Neural cell (in vitro differentiated cells): Measurements from ENCODE around the gene VAV2. TPM values are rescaled to one million over a fixed set of nuclear protein-coding genes. Genes with fewer than 3 reads are reported as not detected.

Source experiments
- H2AFZ ChIP-seq: fragments of 200-600, 300-800 bp; sonication (generic), shearing (Covaris generic); 2 replicates; pipeline ENCODE4 v1.6.0; 2014; ENCODE audit warnings: low read depth, mild to moderate bottlenecking, antibody characterized with exemption, low read length, moderate library complexity
- H3F3A ChIP-seq: fragments of 200-600 bp; shearing (Covaris generic); 2 replicates; pipeline ENCODE4 v1.6.1; 2016; ENCODE audit warnings: mild to moderate bottlenecking, moderate library complexity, mixed read lengths, antibody characterized with exemption, low read length; ENCODE audit not compliant: insufficient read depth, poor library complexity, severe bottlenecking
- H3K27ac ChIP-seq: fragments of 200-600, 300-800 bp; sonication (generic), shearing (Covaris generic); 2 replicates; pipeline ENCODE4 v1.5.1; 2014; ENCODE audit warnings: mild to moderate bottlenecking, low read length, moderate library complexity
- H3K27me3 ChIP-seq: fragments of 300-800, 200-600 bp; sonication (generic), shearing (Covaris generic); 2 replicates; pipeline ENCODE4 v1.6.0; 2014; ENCODE audit warnings: mild to moderate bottlenecking, low read depth, low read length, moderate library complexity; ENCODE audit not compliant: insufficient read depth
- H3K36me3 ChIP-seq: fragments of 300-800, 200-600 bp; sonication (generic), shearing (Covaris generic); 2 replicates; pipeline ENCODE4 v1.5.1; 2014; ENCODE audit warnings: mild to moderate bottlenecking, antibody characterized with exemption, low read length, moderate library complexity; ENCODE audit not compliant: insufficient read depth
- H3K4me2 ChIP-seq: fragments of 300-800, 200-600 bp; sonication (generic), shearing (Covaris generic); 2 replicates; pipeline ENCODE4 v1.6.0; 2014; ENCODE audit warnings: mild to moderate bottlenecking, low read length
- H3K4me3 ChIP-seq: fragments of 300-800, 200-600 bp; sonication (generic), shearing (Covaris generic); 2 replicates; pipeline ENCODE4 v1.5.1; 2014; ENCODE audit warnings: mild to moderate bottlenecking, low read length, moderate library complexity
- H3K79me2 ChIP-seq: fragments of 200-600 bp; shearing (Covaris generic); replicated peaks from 2 replicates; pipeline ENCODE4 v1.6.0; 2014; ENCODE audit warnings: mild to moderate bottlenecking, low read length, moderate library complexity; ENCODE audit not compliant: insufficient read depth
- H3K9ac ChIP-seq: fragments of 300-800, 200-600 bp; sonication (generic), shearing (Covaris generic); 2 replicates; pipeline ENCODE4 v1.6.1; 2016; ENCODE audit warnings: mild to moderate bottlenecking, low read length, mixed read lengths
- H3K9me2 ChIP-seq: fragments of 200-600 bp; shearing (Covaris generic); 2 replicates; pipeline ENCODE4 v1.6.1; 2016; ENCODE audit warnings: mild to moderate bottlenecking, low read length, mixed read lengths; ENCODE audit not compliant: insufficient read depth
- H3K9me3 ChIP-seq: fragments of 200-600, 300-800 bp; sonication (generic), shearing (Covaris generic); 2 replicates; pipeline ENCODE4 v1.6.1; 2016; ENCODE audit warnings: mild to moderate bottlenecking, mixed run types, low read length, moderate library complexity, mixed read lengths
- H4K20me1 ChIP-seq: fragments of 200-600 bp; shearing (Covaris generic); 2 replicates; pipeline ENCODE4 v1.6.1; 2016; ENCODE audit warnings: mild to moderate bottlenecking, mixed run types; ENCODE audit not compliant: insufficient read depth
- CTCF ChIP-seq: fragments of 450-650 bp; IDR thresholded peaks from 2 replicates; pipeline ENCODE4 v1.5.1; 2014; ENCODE audit warnings: antibody characterized with exemption, mild to moderate bottlenecking, moderate library complexity; ENCODE audit not compliant: poor library complexity, severe bottlenecking
- EP300 ChIP-seq: fragments of 450-650 bp; conservative IDR thresholded peaks from 2 replicates; pipeline ENCODE4 v1.6.1; 2014; ENCODE audit warnings: antibody characterized with exemption, mild to moderate bottlenecking, moderate library complexity; ENCODE audit not compliant: poor library complexity, severe bottlenecking
- EZH2 ChIP-seq: fragments of 200-600, 300-800 bp; shearing (Covaris generic), sonication (generic); IDR thresholded peaks from 2 replicates; pipeline ENCODE4 v1.6.1; 2014; ENCODE audit warnings: antibody characterized with exemption, low read length, borderline replicate concordance, mild to moderate bottlenecking; ENCODE audit not compliant: insufficient read depth, poor library complexity, severe bottlenecking
- MXI1 ChIP-seq: fragments of 450-650 bp; conservative IDR thresholded peaks from 2 replicates; pipeline ENCODE4 v1.6.1; 2014; ENCODE audit warnings: antibody characterized with exemption, mild to moderate bottlenecking; ENCODE audit not compliant: poor library complexity, severe bottlenecking
- POLR2AphosphoS5 ChIP-seq: IDR thresholded peaks from 2 replicates; pipeline ENCODE4 v1.6.1; 2012
- RAD21 ChIP-seq: fragments of 450-650 bp; conservative IDR thresholded peaks from 2 replicates; pipeline ENCODE4 v1.6.1; 2014; ENCODE audit warnings: antibody characterized with exemption, mild to moderate bottlenecking, moderate library complexity
- REST ChIP-seq: IDR thresholded peaks from 2 replicates; pipeline ENCODE4 v1.6.1; 2012; ENCODE audit warnings: borderline replicate concordance
- SMC3 ChIP-seq: fragments of 450-650 bp; conservative IDR thresholded peaks from 2 replicates; pipeline ENCODE4 v1.6.1; 2014; ENCODE audit warnings: antibody characterized with exemption, mild to moderate bottlenecking, moderate library complexity; ENCODE audit not compliant: poor library complexity
- TAF1 ChIP-seq: IDR thresholded peaks from 2 replicates; pipeline ENCODE4 v1.6.1; 2012; ENCODE audit warnings: low read depth
- polyA plus RNA-seq: library from polyadenylated mRNA; depleted of rRNA; stranded (reverse); fragments of >200 nt; gene quantifications from 2 replicates; pipeline ENCODE4 v1.2.3, GENCODE V29; 2014

VAV2 gene
- polyA plus RNA-seq, 1 donor from 2014 or later, result 35.2 TPM

GRCh38 chr9:133772581-133772980, 219.5 kb downstream of the VAV2 start:
- no peak overlapping the region for H2AFZ ChIP-seq
- H3K9me2 ChIP-seq, result no peaks in the 10 kb centered on the region
- no peaks in the 10 kb centered on the region for H4K20me1 ChIP-seq
- no peak overlapping the region for H3K27ac ChIP-seq
- peaks cover under 1% of the 10 kb centered on the region for H3K9me3 ChIP-seq
- H3K4me3 ChIP-seq, result no peak overlapping the region
- TF ChIP-seq EP300 (no peak), POLR2AphosphoS5 (no peak), TAF1 (no peak), EZH2 (no peak), REST (no peak), SMC3 (no peak), MXI1 (no peak), RAD21 (no peak), CTCF (no peak)
- no peaks in the 10 kb centered on the region for H3F3A ChIP-seq
- H3K4me2 ChIP-seq, result no peak overlapping the region
- H3K36me3 ChIP-seq, result peaks cover 18% of the 10 kb centered on the region
- H3K27me3 ChIP-seq, result no peaks in the 10 kb centered on the region
- H3K9ac ChIP-seq, result no peak overlapping the region
- no peaks in the 10 kb centered on the region for H3K79me2 ChIP-seq

- no peak overlapping the region for H2AFZ ChIP-seq
- H3F3A ChIP-seq, result no peaks in the 10 kb centered on the region
- H3K27ac ChIP-seq, result no peak overlapping the region
- no peak overlapping the region for H3K4me3 ChIP-seq
- peaks cover 25% of the 10 kb centered on the region for H3K36me3 ChIP-seq
- H4K20me1 ChIP-seq, result no peaks in the 10 kb centered on the region
- peaks cover 9% of the 10 kb centered on the region for H3K9me3 ChIP-seq
- no peaks in the 10 kb centered on the region for H3K79me2 ChIP-seq
- TF ChIP-seq EZH2 (no peak), EP300 (no peak)
- H3K9ac ChIP-seq, result no peak overlapping the region
- H3K4me2 ChIP-seq, result no peak overlapping the region
- H3K27me3 ChIP-seq, result no peaks in the 10 kb centered on the region
- H3K9me2 ChIP-seq, result no peaks in the 10 kb centered on the region
These were observed 220.3 kb downstream of the VAV2 start for GRCh38 chr9:133771486-133772482.
